ENCODE data around the gene ZNF528.

GRCh38 chr19:52398081-52398441 is 412 bp downstream of the ZNF528 start:
- no peak for TF ChIP-seq POLR2AphosphoS5 (IDR thresholded peaks at IDR 0.05)
- no peak for TF ChIP-seq CTCF (IDR thresholded peaks at IDR 0.05)
- TF ChIP-seq POLR2A (IDR thresholded peaks at IDR 0.05): no peak
